ENCODE results near the gene TBCEL. TPM values are rescaled to one million over a fixed set of nuclear protein-coding genes. Genes with fewer than 3 reads are reported as not detected.
A peak's percentile ranks its signal among the peaks of the same experiment; 100 is the strongest.
"Not testable (repeated sequence)": the region's sequence is repeated elsewhere in the genome, so short reads cannot be mapped to it uniquely, and the experiment has no call there.

Gene TBCEL, protein sequence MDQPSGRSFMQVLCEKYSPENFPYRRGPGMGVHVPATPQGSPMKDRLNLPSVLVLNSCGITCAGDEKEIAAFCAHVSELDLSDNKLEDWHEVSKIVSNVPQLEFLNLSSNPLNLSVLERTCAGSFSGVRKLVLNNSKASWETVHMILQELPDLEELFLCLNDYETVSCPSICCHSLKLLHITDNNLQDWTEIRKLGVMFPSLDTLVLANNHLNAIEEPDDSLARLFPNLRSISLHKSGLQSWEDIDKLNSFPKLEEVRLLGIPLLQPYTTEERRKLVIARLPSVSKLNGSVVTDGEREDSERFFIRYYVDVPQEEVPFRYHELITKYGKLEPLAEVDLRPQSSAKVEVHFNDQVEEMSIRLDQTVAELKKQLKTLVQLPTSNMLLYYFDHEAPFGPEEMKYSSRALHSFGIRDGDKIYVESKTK
- polyA plus RNA-seq (ENCODE audit: insufficient read length in 4 of 4), result 10 to 100 TPM; 21.6 to 27.6 (median 26.9) TPM

DNA sequence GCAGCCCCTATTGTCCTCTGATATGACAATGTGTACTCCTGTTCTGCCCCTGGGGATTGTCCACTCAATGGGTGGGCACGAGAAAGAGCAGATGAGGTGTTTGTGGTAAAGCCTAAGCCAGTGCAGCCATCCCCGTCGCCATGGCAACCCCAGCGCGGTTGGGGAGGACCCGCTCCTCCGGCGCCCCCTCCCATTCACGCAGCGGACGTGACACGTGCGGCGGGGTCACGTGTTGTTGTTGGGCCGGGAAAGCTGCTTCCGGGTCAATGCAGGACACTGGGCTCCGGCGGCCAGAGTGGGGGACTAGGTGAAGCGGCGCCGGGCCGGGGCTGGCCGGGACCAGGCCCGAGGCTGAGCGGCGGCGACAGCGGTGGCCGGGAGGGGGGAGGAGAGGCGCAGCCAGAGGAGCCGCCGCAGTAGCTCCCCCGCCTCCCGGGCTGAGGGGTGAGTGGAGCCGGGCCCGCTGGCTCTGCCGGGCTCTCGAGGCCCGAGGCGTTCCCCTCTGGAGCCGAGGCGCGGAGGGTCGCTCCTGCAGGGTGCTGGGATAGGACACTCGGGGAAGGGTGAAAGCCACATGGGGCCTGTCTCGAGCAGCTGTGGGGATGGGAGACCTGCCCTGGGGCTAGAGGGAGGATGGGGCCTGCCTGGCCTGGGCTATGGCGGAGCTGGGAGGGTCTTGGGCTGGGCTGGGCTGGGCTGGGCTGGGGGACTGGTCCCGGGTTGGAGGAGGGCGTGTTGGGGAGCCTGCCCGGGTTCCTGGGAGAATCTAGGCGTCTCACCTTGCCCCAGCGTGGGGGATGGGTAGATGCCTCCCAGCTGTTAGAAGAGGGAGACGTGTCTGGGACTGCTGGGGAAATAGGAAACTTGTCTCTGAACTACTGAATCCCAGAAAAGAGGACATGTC is at the start of gene TBCEL:
Gene TBCEL, plus strand, starts transcription at position 255 of the 904 bp plus-strand sequence. CDS start 21,589 bp downstream, outside the sequence.
- peak; percentile 70 to 80 (median 78) for DNase-seq (ENCODE audit: low read depth in 4 of 4, low spot score in 3 of 4)

DNA sequence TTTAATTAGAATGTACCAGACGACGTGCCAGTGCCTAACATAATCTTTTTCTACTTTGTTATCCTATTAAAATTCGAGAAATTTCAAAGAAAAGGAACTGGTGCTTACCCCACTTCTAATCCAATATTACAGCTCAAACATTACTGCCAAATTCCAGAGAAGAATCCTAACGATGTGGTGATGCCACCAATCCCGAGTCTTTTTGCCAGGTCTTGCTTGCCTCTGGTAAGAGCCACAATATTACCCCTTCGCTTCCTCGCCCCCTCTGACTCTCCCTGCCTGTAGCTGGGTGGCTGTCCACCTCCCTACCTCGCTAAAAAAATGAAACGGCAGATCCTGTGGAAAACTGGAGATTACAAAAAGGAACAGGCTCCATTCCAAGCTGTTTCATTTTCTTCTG is 49.4 kb upstream of the TBCEL start:
- DNase-seq (ENCODE audit: low read depth in 4 of 4, low spot score in 3 of 4), result no peak

DNA sequence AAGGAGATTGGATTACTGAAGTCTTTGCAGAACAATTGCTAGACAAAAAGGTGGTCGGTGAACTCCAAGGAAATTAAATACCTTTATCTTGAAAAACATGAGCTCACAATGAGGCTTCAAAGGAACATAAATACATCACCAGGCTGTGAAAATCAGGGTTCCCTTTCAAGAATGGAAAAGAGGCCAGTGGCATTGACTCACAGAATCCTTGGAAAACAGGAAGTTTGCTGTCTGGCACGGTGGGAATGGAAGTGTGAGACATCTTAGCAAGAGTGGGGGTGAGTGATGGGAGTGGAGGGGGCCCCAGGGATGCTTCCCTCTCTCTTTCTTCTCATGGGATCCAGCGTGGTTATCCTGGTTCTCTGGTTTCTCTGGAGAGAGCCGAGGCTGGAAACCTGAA is 48.9 kb upstream of the TBCEL start:
- DNase-seq (ENCODE audit: low read depth in 4 of 4, low spot score in 3 of 4), result no peak

DNA sequence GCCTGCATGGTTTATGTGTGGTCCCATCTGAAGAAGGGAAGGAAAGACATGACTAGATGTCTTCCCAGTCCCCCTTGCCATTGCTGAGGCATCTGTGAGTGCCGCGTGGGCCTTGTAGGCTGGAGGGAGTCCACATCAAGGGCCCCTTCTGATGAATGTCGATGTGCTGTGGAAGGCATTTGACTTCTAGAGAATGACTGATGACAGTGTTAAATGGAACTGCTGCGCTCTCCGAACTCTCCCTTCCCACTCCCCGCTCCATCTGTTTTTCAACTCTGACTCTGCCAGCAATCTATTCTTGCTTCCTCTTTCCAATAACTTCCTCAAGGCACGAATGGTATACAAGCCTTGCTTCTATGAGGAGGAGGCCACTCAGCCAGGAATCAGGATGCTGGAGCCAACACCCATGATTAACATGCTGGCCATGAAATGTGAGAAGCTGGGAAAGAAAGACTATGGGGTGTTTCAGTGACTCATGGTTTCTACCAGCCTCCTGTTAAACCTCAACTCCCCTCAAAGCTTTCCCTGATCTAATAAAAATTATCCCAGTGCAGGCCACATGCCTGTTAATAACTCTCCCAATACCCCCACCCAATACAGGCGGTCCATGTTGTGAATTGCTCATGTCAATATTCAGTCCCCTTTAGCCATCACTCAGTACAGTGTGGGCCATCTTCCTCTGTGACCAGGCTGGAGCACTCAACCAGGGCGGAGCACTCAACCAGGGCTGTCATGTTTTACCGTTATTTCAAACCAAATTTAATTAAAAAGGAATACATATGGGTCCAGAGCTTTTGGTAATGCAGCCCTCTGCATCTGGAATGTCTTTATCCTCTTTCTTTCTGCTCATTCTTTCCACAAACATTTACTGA is 46.4 kb upstream of the TBCEL start:
- no peak for DNase-seq (ENCODE audit: low read depth in 4 of 4, low spot score in 3 of 4)

DNA sequence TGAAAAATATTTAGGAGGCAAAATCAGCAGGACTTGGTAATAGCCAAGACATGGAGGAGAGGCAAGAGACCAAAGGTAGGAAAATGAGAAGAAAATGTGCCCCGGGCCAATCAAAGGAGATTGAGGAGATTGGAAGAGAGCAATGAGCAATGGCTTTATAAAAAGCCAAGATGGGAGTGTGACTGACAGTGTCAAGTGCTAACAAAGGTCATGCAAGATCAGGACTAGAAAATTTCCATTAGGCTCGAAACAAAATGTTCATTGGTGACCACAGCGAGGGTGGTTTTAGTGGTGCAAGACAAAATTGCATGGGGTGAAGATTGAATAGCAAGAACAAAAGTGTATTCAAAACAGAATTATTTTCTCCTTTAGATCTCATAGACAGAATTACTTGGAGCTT is 45.2 kb upstream of the TBCEL start:
- no peak for DNase-seq (ENCODE audit: low read depth in 4 of 4, low spot score in 3 of 4)

DNA sequence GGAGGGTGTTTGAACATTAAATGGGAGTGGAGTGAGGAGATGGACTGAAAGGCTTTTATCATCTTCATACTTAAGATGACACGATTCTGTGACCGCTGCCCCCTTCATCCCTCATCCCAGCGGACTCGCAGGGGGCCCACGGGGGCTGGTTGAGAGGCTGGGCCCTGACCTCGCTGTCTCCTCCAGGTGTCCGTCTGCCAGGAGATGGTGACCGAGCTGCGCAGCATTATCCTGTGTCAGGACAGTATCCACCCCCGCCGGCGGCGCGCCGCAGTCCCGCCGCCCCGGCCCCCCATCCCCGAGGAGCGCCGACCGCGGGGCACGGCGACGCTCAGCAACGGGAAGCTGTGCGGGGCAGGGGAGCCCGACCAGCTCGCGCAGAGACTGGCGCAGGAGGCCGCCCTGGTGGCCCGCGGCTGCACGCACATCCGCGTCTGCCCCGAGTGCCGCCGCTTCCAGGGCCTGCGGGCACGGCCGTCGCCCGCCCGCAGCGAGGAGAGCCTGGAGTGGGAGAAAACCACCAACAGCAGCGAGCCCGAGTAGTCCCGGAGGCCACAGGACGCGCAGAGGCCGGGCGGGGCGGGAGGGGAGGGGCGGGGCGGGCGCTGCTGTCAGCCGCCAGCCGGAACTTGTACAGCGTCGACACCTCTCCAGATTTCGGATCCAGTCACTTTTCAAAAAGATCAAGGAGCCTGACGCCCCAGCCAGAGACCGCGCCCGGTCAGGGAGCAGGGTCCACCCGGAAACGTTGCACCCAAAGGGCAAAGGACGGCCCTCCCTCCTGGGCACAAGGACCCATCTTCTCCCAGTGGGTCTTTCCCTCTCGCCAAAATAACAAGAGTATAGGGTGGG is 38.0 kb upstream of the TBCEL start:
- DNase-seq (ENCODE audit: low read depth in 4 of 4, low spot score in 3 of 4), result peak in 3 of 4 donors; percentile 18 to 37 (median 25)

DNA sequence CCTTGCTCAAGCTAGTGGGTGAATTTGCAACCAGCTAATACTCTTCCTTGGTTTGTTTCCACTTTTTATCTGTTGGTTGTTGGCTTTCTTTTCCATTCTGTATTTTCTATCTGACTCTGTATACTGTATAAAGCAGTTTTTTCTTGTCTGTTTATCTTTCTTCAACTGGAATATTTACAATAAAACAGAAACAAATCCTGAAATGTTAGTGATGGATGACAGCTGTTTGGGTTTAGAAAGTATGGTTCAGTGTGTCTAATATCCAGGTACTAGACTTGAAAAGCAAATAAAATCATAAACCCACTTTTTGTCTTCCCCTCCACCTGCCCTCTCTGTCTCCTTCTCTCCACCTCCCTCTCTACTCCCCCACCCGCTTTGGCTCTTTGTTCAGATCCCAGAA is 35.3 kb upstream of the TBCEL start:
- DNase-seq (ENCODE audit: low read depth in 4 of 4, low spot score in 3 of 4), result no peak

DNA sequence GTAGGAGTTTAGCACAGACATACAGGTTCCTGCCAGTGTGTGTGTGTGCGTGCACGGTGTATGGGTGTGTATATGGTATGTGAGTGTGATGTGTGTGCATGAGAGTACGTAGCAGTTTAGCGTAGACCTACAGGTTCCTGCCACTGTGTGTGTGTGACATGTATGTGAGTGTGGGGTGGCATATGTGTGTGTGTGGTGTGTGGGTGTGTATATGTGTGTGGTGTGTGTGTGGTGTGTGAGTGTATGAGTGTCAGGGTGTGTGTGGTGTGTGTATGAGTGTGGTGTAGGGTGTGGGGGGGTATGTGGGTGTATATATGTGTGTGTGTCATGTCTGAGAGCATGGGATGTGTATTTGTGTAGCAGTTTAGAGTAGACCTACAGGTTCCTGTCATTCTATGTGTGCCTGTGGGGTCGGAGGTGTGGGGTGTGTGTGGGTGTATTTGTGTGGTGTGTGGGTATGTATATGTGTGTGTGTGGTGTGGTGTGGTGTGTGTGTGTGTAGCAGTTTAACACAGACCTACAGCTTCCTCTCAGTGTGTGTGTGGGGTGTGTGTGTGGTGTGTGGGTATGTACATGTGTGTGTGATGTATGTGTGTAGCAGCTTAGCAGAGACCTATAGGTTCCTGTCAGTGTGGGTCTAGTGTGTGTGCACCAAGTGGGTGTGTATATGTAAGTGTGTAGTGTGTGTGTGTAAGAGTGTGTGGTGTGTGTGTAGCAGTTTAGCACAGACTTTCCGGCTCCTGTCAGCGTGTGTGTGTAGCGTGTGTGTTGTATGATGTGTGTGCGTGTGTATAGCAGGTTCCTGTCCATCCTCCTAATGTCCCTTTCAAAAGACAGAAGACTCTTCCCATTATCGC is 31.8 kb upstream of the TBCEL start:
- no peak for DNase-seq (ENCODE audit: low read depth in 4 of 4, low spot score in 3 of 4)

DNA sequence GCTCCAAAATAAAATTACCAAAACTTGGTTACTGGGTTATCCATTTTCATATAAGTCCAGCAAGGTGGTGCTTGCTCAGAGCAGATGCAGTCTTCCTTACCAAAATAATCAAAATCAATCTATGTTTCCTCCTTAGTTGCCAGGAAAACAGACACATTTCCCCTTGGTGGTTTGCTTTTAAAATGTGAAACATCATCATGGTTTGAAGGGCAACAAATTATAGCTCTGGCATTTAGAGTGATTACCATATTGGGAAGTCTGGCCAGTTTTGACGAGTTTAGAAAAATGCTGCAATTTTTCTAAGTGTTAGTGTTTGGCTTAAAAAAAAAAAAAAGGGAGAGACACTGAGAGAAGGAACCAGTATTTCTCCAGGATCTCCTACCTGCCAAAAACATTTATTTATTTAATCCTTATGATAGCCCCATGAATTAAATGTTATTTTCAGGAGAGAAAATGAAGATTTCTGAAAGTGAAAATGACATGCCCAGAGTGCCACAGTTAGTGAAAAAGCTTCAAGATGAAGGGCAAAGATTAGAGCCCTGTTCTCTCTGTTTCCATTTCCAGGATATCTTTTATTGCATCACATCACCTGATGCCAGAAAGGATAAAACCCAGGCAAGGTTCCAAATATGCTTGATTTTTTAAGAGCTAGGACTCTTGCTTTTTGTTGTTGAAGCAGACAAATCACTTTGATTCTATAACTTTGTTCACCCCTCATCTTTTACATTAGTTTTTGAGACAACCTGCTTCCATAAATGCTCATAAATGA is 29.6 kb upstream of the TBCEL start:
- DNase-seq (ENCODE audit: low read depth in 4 of 4, low spot score in 3 of 4), result no peak

DNA sequence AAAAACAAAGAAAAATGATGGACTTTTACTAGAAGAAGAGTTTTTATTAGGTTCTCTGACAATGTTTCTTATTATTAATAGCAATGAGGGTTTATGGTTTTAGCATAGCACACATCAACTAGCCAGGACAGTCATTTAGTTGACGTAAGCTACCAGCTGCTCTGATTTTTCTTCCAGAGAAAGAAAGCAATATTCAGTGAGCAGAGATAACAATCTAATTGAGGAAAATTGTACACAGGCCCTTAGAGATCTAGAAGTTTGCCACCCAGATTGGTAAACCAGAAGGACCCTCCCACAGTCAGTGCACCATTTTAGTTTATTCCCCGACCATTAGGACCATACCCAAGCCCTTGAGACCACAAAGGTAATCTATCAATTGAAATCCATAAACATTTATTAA is 28.7 kb upstream of the TBCEL start:
- DNase-seq (ENCODE audit: low read depth in 4 of 4, low spot score in 3 of 4), result no peak

DNA sequence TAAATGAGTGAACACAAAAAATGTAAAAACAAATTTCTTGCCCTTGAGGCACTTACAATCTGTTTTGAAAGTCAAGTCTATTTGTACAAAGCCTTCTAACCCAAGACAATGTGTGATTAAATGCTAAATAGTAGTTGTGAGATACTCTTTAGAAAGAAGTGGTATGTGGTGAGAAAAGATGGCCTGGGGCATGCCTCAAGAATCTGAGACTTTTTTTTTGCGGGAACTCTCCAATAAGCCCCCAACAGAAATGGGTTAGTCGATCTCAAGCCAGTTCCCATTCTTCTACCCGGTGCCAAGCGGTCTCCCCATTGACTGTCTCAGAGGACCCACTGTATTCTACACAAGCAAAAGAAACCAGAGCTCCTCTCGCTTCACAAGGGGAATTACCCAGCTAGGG is 26.9 kb upstream of the TBCEL start:
- DNase-seq (ENCODE audit: low read depth in 4 of 4, low spot score in 3 of 4), result no peak

DNA sequence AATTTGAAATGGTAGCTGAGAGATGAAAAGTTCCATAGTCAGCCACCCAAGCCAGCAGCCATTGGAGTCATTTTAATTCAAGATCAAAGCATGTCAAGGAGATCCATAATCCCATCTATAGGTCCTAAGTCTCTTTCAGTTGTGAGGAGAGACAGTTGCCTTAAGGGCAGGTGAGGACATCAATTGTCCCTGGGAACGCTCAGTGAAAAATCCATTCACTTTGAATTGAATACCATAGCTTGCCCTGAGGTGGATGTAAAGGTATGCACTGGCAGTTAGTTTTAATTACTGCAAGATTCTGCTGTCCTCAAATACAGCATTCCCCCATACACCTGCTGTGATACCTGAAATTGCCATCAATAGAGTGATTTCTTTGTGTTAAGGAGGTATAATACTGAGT is 25.3 kb upstream of the TBCEL start:
- no peak for DNase-seq (ENCODE audit: low read depth in 4 of 4, low spot score in 3 of 4)

DNA sequence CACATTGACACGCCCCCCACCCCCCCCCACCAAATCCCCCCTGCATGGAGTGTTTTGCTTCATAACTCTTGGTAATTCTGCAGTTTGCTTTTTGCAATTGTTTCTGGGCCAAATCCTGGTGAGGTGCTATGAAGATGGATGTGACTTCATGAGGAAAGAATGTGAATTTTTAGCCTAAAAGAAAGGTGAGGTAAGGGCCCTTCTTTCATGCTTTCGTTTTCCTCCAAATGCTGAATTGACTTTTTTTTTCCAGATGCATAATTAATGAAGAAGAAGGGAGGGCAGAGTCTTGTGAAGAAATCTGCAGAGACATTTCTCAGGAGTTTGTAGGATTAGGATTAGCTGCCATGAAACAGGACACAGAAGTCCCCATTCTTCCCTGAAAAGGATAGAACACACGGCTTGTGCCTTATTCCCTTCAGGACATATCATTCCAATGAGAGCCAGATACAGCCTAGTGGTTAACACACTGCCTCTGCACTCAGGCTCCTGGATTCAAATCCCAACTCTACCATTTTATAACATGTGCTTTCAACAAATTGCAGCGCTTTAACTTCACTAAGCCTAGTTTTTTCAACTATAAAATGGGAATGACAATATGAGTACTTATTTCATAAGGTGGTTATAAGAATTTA is 19.6 kb upstream of the TBCEL start:
- no peak for DNase-seq (ENCODE audit: low read depth in 4 of 4, low spot score in 3 of 4)

DNA sequence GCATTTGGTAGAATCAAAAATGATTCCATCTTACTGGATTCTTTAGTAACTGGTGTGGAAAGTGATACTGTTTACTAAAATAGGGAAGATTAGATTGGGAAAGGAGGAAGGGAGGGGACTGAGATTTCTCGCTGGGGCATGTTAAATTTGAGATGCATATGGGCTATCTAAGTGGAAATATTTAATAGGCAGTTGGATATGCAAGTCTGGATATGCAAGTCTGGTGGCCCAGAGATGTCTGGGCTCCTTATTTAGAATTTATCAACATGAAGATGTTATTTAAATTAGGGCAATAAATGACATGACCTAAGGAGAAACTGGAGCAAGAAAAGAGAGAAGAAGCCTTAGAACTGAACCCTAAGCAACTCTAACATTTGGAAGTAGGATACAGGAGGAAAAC is 17.0 kb upstream of the TBCEL start:
- DNase-seq (ENCODE audit: low read depth in 4 of 4, low spot score in 3 of 4), result no peak

DNA sequence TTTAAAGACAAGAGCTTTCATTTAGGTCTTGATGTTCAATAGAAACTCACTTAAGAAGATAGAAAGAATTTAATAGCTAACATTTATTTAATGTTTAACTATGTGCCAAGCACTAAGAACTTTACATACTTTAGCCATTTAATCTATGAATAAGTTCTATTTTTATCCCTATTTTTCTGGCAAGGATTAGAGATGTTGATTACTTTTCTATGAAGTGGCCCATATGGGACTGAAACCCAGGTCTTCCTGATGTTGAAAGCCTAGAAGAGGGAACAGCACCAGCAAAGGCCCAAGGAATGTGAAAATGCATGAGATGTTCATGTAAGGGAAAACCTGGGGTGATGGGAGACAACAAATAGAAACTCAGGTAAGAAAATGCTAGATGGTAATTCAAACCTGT is 15.4 kb upstream of the TBCEL start:
- no peak for DNase-seq (ENCODE audit: low read depth in 4 of 4, low spot score in 3 of 4)

DNA sequence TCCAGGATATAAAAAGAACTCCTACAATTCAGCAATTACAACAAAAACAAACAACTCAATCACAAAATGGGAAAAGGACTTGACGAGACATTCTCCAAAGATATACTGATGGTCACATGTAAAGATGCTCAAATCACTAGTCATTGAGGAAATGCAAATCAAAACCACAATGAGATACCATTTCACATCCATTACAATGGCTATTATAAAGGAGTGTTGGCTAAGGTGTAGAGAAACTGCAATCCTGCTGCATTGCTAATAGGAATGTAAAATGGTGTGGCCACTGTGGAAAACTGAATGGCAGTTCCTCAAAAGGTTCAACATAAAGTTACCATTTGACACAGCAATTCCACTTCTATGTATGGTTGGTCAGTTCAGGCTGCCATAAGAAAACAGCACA is 11.8 kb upstream of the TBCEL start:
- no peak for DNase-seq (ENCODE audit: low read depth in 4 of 4, low spot score in 3 of 4)

DNA sequence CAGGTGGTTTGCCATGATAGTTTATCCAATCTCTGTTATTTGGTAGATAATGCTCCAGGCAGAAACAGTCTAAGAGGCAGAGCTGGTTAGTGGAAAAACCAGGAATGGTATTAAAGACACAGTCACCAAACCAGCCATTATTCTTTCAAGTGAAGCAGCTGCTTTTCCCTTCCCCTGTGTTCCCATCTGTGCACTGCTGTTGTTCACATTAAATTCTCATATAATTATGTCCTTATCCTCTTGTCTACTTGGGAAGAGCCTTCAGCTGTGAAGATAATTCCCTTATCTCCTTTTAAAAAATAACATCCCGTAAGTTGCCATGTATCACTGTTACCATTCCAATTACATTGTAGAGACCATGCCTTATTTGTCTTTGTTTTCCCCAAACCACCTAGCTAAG is 5.2 kb upstream of the TBCEL start:
- DNase-seq (ENCODE audit: low read depth in 4 of 4, low spot score in 3 of 4), result no peak

DNA sequence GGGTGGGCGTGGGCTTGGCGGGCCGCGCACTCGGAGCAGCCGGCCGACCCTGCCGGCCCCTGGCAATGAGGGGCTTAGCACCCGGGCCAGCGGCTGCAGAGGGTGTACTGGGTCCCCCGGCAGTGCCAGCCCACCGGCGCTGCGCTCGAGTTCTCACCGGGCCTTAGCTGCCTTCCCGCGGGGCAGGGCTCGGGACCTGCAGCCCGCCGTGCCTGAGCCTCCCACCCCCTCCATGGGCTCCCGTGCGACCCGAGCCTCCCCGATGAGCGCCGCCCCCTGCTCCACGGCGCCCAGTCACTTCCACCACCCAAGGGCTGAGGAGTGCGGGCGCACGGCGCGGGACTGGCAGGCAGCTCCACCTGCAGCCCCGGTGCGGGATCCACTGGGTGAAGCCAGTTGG is 2.2 kb upstream of the TBCEL start:
- DNase-seq (ENCODE audit: low read depth in 4 of 4, low spot score in 3 of 4), result not testable (repeated sequence)

Data from right renal pelvis (tissue), 4 donors.